Sigmoid colon (tissue), 7 donors: ENCODE results near the gene VWA3B. TPM values are rescaled to one million over a fixed set of nuclear protein-coding genes. Genes with fewer than 3 reads are reported as not detected.

Experiments used
- DNase-seq: peaks from one replicate; pipeline ENCODE4 v3.0.0-alpha.2; 2019
- H3K27ac ChIP-seq, 4 donors: fragments of 200-600 bp; sonication (generic); one replicate each; pipeline ENCODE4 v1.5.1; 2016 to 2019; ENCODE audit warnings: mild to moderate bottlenecking in 1 of 4
- H3K27me3 ChIP-seq, 3 donors: fragments of 200-600 bp; sonication (generic); one replicate each; pipeline ENCODE4 v1.5.1; 2019; ENCODE audit warnings: mild to moderate bottlenecking in 1 of 3
- H3K36me3 ChIP-seq, 4 donors: fragments of 200-600 bp; sonication (generic); one replicate each; pipeline ENCODE4 v1.5.1; 2016 to 2019
- H3K4me1 ChIP-seq, 4 donors: fragments of 200-600 bp; sonication (generic); one replicate each; pipeline ENCODE4 v1.5.1; 2017 to 2019
- H3K4me3 ChIP-seq, 4 donors: fragments of 200-600 bp; sonication (generic); one replicate each; pipeline ENCODE4 v1.5.1; 2017 to 2019; ENCODE audit warnings: mild to moderate bottlenecking in 2 of 4, moderate library complexity in 1 of 4
- H3K9me3 ChIP-seq, 4 donors: fragments of 200-600 bp in 3 of 4; sonication (generic) in 3 of 4; one replicate each; pipeline versions ENCODE4 v1.5.1 to v1.6.1; 2013 to 2019
- EP300 ChIP-seq, 4 donors: sonication (generic); formaldehyde crosslinking; IDR thresholded peaks; one replicate each; pipeline ENCODE4 v1.6.1; 2017; ENCODE audit warnings: antibody characterized with exemption in 4 of 4
- POLR2A ChIP-seq, 2 donors: fragments of 450-650 bp; IDR thresholded peaks; one replicate each; pipeline ENCODE4 v1.6.1; 2016; ENCODE audit warnings: antibody characterized with exemption in 2 of 2, mild to moderate bottlenecking in 2 of 2, moderate library complexity in 2 of 2
- POLR2AphosphoS5 ChIP-seq, 4 donors: sonication (generic); formaldehyde crosslinking; IDR thresholded peaks; one replicate each; pipeline ENCODE4 v1.6.1; 2017; ENCODE audit warnings: antibody characterized with exemption in 4 of 4
- WGBS, 2 donors: extraction: QIAGEN DNeasy Blood & Tissue Kit; methylation state at CpG; one replicate each; pipeline ENCODE4 v1.1.7; 2013; 5-methylcytosine and 5-hydroxymethylcytosine counted together
- intact Hi-C: fragments of 100-400 bp; cut with DNase I; formaldehyde crosslinking; loops from one replicate; pipeline ENCODE4 v1.15.1; 2023
- polyA plus RNA-seq, 3 donors: library from polyadenylated mRNA; stranded (reverse); fragments of 200-250 nt; gene quantifications; one replicate each; pipeline ENCODE4 v1.2.3, GENCODE V29; 2013
- total RNA-seq, 4 donors: library from RNA; depleted of rRNA; stranded (reverse); fragments of >200 nt; gene quantifications; one replicate each; pipeline ENCODE4 v1.1.0, GENCODE V29; 2016
- TF ChIP-seq, protein P1 (sequence below), 4 experiments: fragments of 450-650 bp in 3 of 4; fragments of 200-600 bp in 1 of 4; IDR thresholded peaks; one replicate each; pipeline ENCODE4 v1.5.1; 2016 to 2019; ENCODE audit warnings: antibody characterized with exemption in 4 of 4, mild to moderate bottlenecking in 3 of 4, moderate library complexity in 2 of 4
- donor health status: healthy with polysubstance abuse.
- donor health status: Bipolar disorder and iron deficiency.
- donor health status: healthy.

Gene VWA3B
- total and polyA plus RNA-seq, 7 donors, result 0.55 to 1.4 (median 1.2) TPM; not detected in 3

DNA sequence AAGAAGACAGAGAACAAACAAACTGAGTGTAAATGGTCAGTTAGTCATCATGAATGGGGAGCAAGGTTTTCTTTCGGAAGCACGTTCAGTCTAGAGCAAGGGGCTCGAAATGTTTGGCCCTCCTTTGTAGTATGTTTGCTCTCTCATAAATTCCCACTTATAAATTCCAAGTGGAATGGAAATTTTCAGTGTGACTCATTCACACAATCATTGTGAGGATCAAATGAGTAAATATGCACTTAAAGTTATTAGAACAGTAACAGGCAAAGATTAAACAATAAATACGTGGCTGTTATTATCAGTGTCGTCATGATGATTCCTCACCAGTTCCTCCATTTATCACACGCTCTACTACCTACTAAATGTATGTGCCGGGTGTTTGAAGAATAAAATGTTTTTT is 269.8 kb downstream of the VWA3B start:
- intact Hi-C loops, result no loop called here
- Histone ChIP-seq H3K9me3 (peaks cover 0 to 4% (median 0%) of the 10 kb centered on the region in 4 donors), H3K4me1 (no peaks in the 10 kb centered on the region), H3K27me3 (no peaks in the 10 kb centered on the region), H3K27ac (no peak overlapping the region), H3K4me3 (no peak overlapping the region), H3K36me3 (no peaks in the 10 kb centered on the region)
- 52 to 75% methylated on average over 7 of the region's 7 CpGs for WGBS, 2 donors
- DNase-seq, result no peak
- TF ChIP-seq POLR2A (IDR thresholded peaks at IDR 0.05), result no peak
- TF ChIP-seq POLR2AphosphoS5 (IDR thresholded peaks at IDR 0.05), result no peak
- TF ChIP-seq, protein P1, sequence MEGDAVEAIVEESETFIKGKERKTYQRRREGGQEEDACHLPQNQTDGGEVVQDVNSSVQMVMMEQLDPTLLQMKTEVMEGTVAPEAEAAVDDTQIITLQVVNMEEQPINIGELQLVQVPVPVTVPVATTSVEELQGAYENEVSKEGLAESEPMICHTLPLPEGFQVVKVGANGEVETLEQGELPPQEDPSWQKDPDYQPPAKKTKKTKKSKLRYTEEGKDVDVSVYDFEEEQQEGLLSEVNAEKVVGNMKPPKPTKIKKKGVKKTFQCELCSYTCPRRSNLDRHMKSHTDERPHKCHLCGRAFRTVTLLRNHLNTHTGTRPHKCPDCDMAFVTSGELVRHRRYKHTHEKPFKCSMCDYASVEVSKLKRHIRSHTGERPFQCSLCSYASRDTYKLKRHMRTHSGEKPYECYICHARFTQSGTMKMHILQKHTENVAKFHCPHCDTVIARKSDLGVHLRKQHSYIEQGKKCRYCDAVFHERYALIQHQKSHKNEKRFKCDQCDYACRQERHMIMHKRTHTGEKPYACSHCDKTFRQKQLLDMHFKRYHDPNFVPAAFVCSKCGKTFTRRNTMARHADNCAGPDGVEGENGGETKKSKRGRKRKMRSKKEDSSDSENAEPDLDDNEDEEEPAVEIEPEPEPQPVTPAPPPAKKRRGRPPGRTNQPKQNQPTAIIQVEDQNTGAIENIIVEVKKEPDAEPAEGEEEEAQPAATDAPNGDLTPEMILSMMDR (IDR thresholded peaks at IDR 0.05), result no peak
- no peak for TF ChIP-seq EP300 (IDR thresholded peaks at IDR 0.05)

- H3K27me3 ChIP-seq, result no peaks in the 10 kb centered on the region
- H3K36me3 ChIP-seq, result no peaks in the 10 kb centered on the region
- H3K4me1 ChIP-seq, result no peaks in the 10 kb centered on the region
- intact Hi-C loops, result no loop called here
- 89 to 99% methylated on average over 3 of the region's 3 CpGs for WGBS, 2 donors
- TF ChIP-seq POLR2AphosphoS5 (IDR thresholded peaks at IDR 0.05) (no peak), POLR2A (IDR thresholded peaks at IDR 0.05) (no peak), EP300 (IDR thresholded peaks at IDR 0.05) (no peak)
- TF ChIP-seq, protein P1 (IDR thresholded peaks at IDR 0.05), result no peak
- peaks cover 0 to 4% (median 0%) of the 10 kb centered on the region in 4 donors for H3K9me3 ChIP-seq
- DNase-seq, result no peak
- H3K27ac ChIP-seq, result no peak overlapping the region
- H3K4me3 ChIP-seq, result no peak overlapping the region
These were observed 270.9 kb downstream of the VWA3B start for GRCh38 chr2:98357849-98358248.

DNA sequence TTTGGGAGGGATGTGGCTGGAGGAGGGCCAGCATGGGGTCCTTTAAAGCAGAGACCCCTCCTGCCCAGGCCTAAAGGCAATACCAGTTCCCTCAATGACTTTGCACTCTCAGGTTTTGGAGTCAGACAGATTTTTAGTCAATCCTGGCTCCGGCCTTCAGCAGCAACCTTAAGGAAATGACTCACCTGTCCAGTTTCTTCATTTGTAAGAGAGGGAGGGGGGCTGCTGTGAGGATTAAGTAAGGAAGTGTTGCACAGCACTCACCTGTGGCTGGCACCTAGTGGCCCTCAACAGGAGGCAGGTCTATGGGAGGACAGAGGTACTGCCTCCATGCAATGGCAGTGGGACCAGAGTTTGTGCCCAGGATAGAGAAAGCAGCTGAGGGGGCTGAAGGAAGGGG is 273.0 kb downstream of the VWA3B start:
- no peaks in the 10 kb centered on the region for H3K27me3 ChIP-seq
- intact Hi-C loops, result no loop called here
- 89 to 96% methylated on average over 1 of the region's 1 CpG for WGBS, 2 donors
- H3K4me3 ChIP-seq, result no peak overlapping the region
- no peaks in the 10 kb centered on the region for H3K4me1 ChIP-seq
- TF ChIP-seq, protein P1 (IDR thresholded peaks at IDR 0.05), result no peak
- TF ChIP-seq EP300 (IDR thresholded peaks at IDR 0.05) (no peak), POLR2AphosphoS5 (IDR thresholded peaks at IDR 0.05) (no peak), POLR2A (IDR thresholded peaks at IDR 0.05) (no peak)
- H3K36me3 ChIP-seq, result no peaks in the 10 kb centered on the region
- H3K27ac ChIP-seq, result no peak overlapping the region
- no peaks in the 10 kb centered on the region for H3K9me3 ChIP-seq
- DNase-seq, result no peak

Other genes with a start within 250 kb of the VWA3B start
- gene TMEM131, start 91.2 kb upstream of the VWA3B start, total RNA-seq, result 10 to 100 TPM; 20.6 to 37.5 (median 30.5) TPM
- 10 to 100 TPM in 1 of 3 donors, 1 to 10 TPM in 2; 4.8 to 24.3 (median 6.0) TPM for gene TMEM131, start 91.2 kb upstream of the VWA3B start, polyA plus RNA-seq